ENCODE data around the gene PRODH2. TPM values are rescaled to one million over a fixed set of nuclear protein-coding genes. Genes with fewer than 3 reads are reported as not detected.

PRODH2 gene
- polyA plus RNA-seq, 2 of the 4 experiments (the other 2 are of a cell fraction), result 0.92 to 1.0 TPM

- ATAC-seq (no peak), FAIRE-seq (no peak), DNase-seq (ENCODE audit: low read depth in 1 of 2, low spot score in 1 of 2) (no peak)
- ChIA-PET POLR2A (no interaction called here), CTCF (interaction anchor here (0.6 to 1.5 kb wide), 9 partner anchors 12 to 123 kb away, joined by 3 to 5 read pairs (median 3); partner anchors contain the start of gene APLP1)
- H3K4me3 ChIP-seq, result no peak overlapping the region
- no peak overlapping the region for H3K4me2 ChIP-seq
- TF ChIP-seq PHF8 (IDR thresholded peaks at IDR 0.05; ENCODE audit: borderline replicate concordance, low read depth) (no peak), MAFK (IDR thresholded peaks at IDR 0.05; ENCODE audit: partially characterized antibody) (no peak), CBX2 (IDR thresholded peaks at IDR 0.05; ENCODE audit: borderline replicate concordance, low read depth) (no peak), KDM5A (IDR thresholded peaks at IDR 0.05) (no peak), NFE2L2 (conservative IDR thresholded peaks at IDR 0.05; ENCODE audit: low read length) (no peak), NR3C1 (IDR thresholded peaks at IDR 0.05) (no peak), ATOH8 (CRISPR knock-in tag; IDR thresholded peaks at IDR 0.05; ENCODE audit: low read depth) (no peak), CHD2 (IDR thresholded peaks at IDR 0.05; ENCODE audit: low read length, partially characterized antibody) (no peak), JUNB (IDR thresholded peaks at IDR 0.05) (no peak), JUN (IDR thresholded peaks at IDR 0.05) (no peak), ELK1 (IDR thresholded peaks at IDR 0.05; ENCODE audit: low read depth, low read length) (no peak)
- H3K9me3 ChIP-seq, result no peaks in the 10 kb centered on the region
- H3K27ac ChIP-seq, result no peak overlapping the region
- WGBS (ENCODE audit: missing lambda C conversion rate), result 56% methylated on average over 6 of the region's 6 CpGs
- peaks cover 15% of the 10 kb centered on the region for H3K4me1 ChIP-seq
These were observed 3.6 kb upstream of the PRODH2 start for GRCh38 chr19:35816262-35816661.

- Histone ChIP-seq H3K4me1 (peaks cover 15% of the 10 kb centered on the region), H3K4me2 (peak overlapping the region; percentile 54), H3K27ac (peak overlapping the region in 1 of 2 experiments; percentile 36; a peak in 3 of 6 replicates), H3K9me3 (no peaks in the 10 kb centered on the region), H3K4me3 (no peak overlapping the region)
- TF ChIP-seq TP53 (CRISPR knock-in tag; IDR thresholded peaks at IDR 0.05) (no peak), FOSB (CRISPR knock-in tag; IDR thresholded peaks at IDR 0.05) (no peak), ELK1 (IDR thresholded peaks at IDR 0.05; ENCODE audit: low read depth, low read length) (no peak), RAD21 (conservative IDR thresholded peaks at IDR 0.05 in 1 of 2, IDR thresholded peaks at IDR 0.05 in 1 of 2) (no peak), REST (IDR thresholded peaks at IDR 0.05) (no peak), MAFK (IDR thresholded peaks at IDR 0.05; ENCODE audit: partially characterized antibody) (no peak), USF2 (IDR thresholded peaks at IDR 0.05) (no peak)
- ATAC-seq, result peak in 1 of 2 experiments; percentile 13; a peak in 1 of 6 replicates
- DNase-seq (ENCODE audit: low read depth in 1 of 2, low spot score in 1 of 2), result no peak
- CTCF ChIA-PET, result interaction anchor here (0.6 to 1.7 kb wide), 4 partner anchors 14 to 223 kb away, joined by 3 to 5 read pairs (median 4); no protein-coding TSS in a partner anchor
- WGBS (ENCODE audit: missing lambda C conversion rate), result 40% methylated on average over 11 of the region's 11 CpGs
- peak; percentile 46 for FAIRE-seq
- POLR2A ChIA-PET, result no interaction called here
These were observed 622 bp upstream of the PRODH2 start for GRCh38 chr19:35813043-35813890.

All from A549 (cell line).